CD4-positive, alpha-beta T cell treated with Interleukin-17A for 4 hours (primary cell): ENCODE data around the gene CTBP2.

ENCODE experiments used
- DNase-seq: peaks from one replicate; pipeline ENCODE4 v3.0.0-alpha.2; 2020; ENCODE audit warnings: mixed read lengths

The CTBP2 gene

DNA sequence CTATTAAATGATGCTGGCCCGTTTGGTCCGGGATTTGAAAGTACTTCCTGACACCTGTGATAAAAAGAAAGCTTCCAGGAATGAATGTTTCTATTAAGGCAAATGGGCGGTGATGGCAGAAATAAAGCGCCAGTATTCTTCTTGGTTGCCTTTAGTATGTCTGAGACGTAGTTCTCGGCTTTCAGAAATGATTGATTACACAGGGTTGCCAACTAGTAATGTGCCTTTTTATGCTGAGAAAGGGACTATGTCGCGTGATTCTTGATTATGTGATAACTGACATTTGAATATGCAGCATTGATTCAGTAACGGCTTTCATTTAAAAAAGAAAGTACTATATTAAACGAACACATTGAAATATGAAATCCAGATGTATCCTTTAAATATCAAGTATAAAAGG lies 204.5 kb downstream of the CTBP2 start:
- no peak for DNase-seq

DNA sequence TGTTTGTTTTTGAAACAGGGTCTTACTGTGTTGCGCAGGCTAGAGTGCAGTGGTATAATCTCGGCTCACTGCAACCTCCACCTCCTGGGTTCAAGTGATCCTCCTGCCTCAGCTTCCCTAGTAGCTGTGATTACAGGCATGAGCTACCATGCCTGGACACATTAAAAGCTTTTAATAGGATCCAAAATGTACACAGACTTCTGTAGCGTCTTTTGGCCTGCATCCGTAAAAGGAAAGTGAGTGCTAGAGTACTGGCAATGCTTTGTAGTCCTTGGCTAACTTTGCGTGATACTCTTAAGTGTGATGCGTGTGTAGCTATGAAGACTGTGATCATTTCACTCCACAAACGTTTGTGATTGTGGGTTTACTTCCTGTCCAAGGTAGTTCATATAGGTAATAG lies 205.1 kb downstream of the CTBP2 start:
- no peak for DNase-seq

DNA sequence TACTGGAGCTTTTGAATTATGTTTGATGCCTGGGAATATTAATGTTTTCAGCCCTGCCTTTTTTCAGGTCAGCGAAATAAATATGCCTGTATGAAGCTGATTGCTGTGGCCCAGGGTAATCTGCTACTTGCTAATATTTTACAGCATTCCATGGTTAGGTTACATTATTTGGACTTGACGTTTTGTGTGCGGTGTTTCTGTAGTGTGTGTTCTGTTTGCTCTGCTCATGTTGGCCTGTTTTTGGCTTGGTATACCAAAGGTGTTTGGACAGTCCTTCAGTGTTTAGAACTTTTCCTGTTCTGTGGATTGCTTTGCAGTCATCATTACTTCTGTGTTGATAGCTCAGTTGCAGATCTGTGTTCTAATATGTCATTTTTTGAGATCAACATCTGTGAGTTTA lies 206.9 kb downstream of the CTBP2 start:
- no peak for DNase-seq

GRCh38 chr10:124952123-124952522 lies 208.2 kb downstream of the CTBP2 start:
- DNase-seq, result no peak

GRCh38 chr10:124949543-124949942 lies 210.8 kb downstream of the CTBP2 start:
- DNase-seq, result no peak

DNA sequence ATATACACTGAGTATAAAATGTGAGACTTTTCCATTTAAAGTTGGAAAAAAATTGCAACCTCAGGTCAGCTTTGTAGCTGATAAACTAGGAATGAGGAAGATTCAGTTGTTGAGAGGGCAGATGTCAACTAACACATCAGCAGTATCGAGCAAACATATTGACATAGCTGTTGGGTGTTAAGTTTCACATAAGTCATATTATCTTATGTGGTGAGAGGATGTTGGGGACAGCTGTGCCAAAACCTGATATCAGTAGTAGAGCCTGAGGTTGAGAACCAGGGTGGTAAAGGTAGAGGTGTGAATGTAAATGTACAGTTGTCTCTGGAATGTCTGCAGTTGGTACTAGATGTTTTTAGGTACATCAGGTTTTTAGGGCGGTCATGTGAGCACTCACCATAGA lies 213.4 kb downstream of the CTBP2 start:
- DNase-seq, result no peak

DNA sequence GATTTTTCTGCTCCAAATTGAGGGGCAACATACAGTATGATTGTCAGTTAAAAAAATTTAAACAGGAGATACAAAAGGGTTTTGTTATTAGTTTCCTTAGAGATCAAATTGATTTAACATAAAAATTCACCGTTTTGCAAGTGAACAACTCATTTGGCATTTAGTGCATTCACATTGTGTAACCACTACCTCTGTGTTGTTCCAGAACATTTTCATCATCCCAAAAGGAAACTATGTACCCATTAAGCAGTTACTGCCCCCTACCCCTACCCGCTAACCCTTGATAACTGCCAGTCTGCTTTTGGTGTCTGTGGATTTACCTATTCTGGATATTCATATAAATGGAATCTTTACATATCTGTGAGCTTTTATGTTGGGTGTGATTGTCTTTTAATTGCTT lies 215.4 kb downstream of the CTBP2 start:
- DNase-seq, result no peak

GRCh38 chr10:124943301-124944092 lies 216.9 kb downstream of the CTBP2 start:
- no peak for DNase-seq

- no peak for DNase-seq
Observed at GRCh38 chr10:124942317-124943169, 217.8 kb downstream of the CTBP2 start.

GRCh38 chr10:124941823-124942222 lies 218.5 kb downstream of the CTBP2 start, which contains the start of gene ZRANB1:
ZRANB1 (plus strand) TSS chr10:124942123; CDS start chr10:124942494, 371 bp downstream.
- DNase-seq, result no peak

DNA sequence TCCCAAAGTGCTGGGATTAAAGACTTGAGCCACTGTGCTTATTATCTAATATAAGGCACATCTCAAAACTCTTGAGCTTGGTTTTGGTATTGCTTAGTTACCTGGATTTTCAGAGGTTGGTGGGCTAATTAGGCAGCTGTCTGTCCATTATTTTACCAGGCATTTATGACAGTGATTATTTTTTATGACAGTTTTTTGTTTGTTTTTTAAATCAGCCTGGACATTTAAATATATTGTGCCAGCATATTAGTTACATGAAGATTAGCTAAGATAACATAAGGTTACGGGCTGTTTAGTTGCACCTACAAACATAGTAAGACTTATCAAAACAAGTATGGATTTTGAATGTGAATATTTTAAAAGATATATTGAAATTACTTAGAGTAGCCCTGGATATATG lies 221.1 kb downstream of the CTBP2 start:
- no peak for DNase-seq

DNA sequence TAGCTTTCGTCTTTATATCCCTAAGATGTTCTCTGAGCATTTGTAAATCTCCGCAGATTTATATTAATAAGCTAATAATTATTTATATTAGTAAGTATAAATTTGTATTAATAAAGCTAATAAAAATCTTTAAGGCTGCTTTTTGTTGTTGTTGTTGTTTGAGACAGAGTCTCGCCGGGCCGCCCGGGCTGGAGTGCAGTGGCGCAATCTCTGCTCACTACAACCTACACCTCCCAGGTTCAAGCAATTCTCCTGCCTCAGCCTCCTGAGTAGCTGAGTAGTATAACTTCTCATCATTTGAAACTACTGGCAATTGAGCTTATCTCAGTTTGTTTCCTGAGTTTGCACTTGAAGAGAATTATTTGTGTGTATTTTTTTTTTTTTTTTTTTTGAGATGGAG lies 223.6 kb downstream of the CTBP2 start:
- DNase-seq, result no peak

DNA sequence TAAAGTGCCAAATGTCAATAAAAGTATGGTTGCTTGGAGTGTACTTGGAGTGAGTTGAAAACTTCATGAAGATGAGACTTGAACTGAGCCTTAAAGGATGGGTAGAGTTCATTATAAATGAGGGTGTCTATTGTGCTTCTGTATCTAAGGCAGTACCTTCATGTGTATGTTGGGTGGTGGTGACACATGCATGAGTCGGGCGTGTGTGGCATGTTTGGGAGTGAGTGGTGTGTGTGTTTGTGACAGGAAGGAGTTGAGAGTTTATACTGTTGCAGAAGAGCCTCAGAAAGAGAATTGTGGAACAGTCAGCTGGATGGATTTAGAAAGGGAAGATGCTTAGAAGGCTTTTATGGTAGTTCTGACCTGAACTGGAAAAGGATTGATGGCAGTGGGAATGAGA lies 224.4 kb downstream of the CTBP2 start:
- DNase-seq, result peak; percentile 32
